Measurements from ENCODE around the gene CRB2. TPM values are rescaled to one million over a fixed set of nuclear protein-coding genes. Genes with fewer than 3 reads are reported as not detected.

The CRB2 gene
- not detected for total RNA-seq

DNA sequence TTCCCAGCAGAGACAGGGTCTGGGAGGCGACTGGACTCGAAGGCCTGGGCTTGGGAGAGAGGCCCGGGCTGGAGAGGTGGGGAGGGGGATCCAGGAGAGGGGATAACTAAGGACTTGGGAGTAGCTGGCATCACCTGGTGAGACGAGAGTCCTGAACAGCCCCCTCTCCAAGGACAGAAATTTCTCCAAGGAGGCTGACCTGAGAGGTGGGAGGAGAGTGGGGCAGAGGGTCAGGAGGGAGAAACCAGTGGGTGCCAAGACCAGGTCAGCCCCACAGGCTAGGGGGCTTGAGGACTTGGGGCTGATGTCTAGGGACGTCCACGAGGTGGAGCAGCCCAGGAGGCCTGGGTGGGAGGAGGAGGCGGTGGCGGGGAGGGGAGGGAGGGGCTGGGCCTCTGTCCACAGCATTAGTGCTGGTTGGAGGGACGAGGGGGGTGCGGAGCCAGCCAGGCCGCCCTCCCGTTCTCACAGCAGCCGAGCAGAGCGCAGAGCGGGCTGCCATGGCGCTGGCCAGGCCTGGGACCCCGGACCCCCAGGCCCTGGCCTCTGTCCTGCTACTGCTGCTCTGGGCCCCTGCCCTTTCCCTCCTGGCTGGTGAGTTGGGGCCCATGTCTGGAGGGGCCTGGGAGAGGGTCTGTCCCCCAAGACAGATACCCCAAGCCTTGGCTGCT, at the start of gene CRB2:
CRB2 (plus strand) TSS at position 437 of the 671 bp plus-strand sequence; CDS start at position 501, 64 bp downstream.
- Mint-ChIP-seq H3K9me3 (ENCODE audit: low read depth) (no peaks in the 10 kb centered on the region), H3K4me1 (peaks cover 25% of the 10 kb centered on the region), H3K27me3 (peaks cover 7% of the 10 kb centered on the region), H3K27ac (no peak within 1 kb of the TSS), H3K36me3 (no peaks in the 10 kb centered on the region), H3K4me3 (no peak within 1 kb of the TSS)
- DNase-seq (no peak), ATAC-seq (no peak)
- CTCF ChIA-PET: interaction anchor here (5.6 kb wide), 1 partner anchor 30 kb away, joined by 55 read pairs; no protein-coding TSS in a partner anchor

DNA sequence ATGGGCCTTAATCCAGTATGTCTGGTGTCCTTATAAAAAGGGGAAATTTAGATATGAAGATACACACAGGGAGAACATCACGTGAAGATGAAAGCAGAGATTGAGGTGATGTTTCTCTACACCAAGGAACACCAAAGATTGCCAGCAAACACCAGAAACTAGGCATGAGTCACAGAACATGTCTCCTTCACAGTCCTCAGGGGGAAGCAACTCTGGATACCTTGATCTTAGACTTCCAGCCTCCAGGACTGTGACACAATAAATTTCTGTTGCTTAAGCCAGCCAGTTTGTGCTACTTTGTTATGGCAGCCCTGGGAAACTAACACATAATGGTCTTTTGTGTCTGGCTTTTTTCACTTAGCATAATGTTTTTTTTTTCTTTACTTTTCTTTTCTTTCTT, 46.4 kb upstream of the CRB2 start:
- CTCF ChIA-PET: no interaction called here
- H3K9me3 Mint-ChIP-seq (ENCODE audit: low read depth): no peaks in the 10 kb centered on the region

GRCh38 chr9:123310551-123311249, 45.3 kb upstream of the CRB2 start:
- peaks cover 2% of the 10 kb centered on the region for H3K4me1 Mint-ChIP-seq
- H3K4me3 Mint-ChIP-seq: no peak overlapping the region
- H3K9me3 Mint-ChIP-seq (ENCODE audit: low read depth): no peaks in the 10 kb centered on the region
- H3K36me3 Mint-ChIP-seq: no peaks in the 10 kb centered on the region
- ATAC-seq (no peak), DNase-seq (no peak)
- H3K27ac Mint-ChIP-seq: no peak overlapping the region
- no peaks in the 10 kb centered on the region for H3K27me3 Mint-ChIP-seq
- CTCF ChIA-PET: no interaction called here

More for the DNA sequence above, 46.4 kb upstream of the CRB2 start:
- H3K27me3 Mint-ChIP-seq: no peaks in the 10 kb centered on the region
- no peak for DNase-seq
- peaks cover 12% of the 10 kb centered on the region for H3K4me1 Mint-ChIP-seq
- no peaks in the 10 kb centered on the region for H3K36me3 Mint-ChIP-seq
- no peak overlapping the region for H3K4me3 Mint-ChIP-seq
- ATAC-seq: no peak
- no peak overlapping the region for H3K27ac Mint-ChIP-seq

- CTCF ChIA-PET: no interaction called here
- H3K27me3 Mint-ChIP-seq: no peaks in the 10 kb centered on the region
- H3K27ac Mint-ChIP-seq: no peak overlapping the region
- H3K4me1 Mint-ChIP-seq: no peaks in the 10 kb centered on the region
- no peak for ATAC-seq
- no peak for DNase-seq
- H3K36me3 Mint-ChIP-seq: no peaks in the 10 kb centered on the region
- no peak overlapping the region for H3K4me3 Mint-ChIP-seq
- no peaks in the 10 kb centered on the region for H3K9me3 Mint-ChIP-seq (ENCODE audit: low read depth)
Measured at GRCh38 chr9:123311250-123311752, 44.7 kb upstream of the CRB2 start.

DNA sequence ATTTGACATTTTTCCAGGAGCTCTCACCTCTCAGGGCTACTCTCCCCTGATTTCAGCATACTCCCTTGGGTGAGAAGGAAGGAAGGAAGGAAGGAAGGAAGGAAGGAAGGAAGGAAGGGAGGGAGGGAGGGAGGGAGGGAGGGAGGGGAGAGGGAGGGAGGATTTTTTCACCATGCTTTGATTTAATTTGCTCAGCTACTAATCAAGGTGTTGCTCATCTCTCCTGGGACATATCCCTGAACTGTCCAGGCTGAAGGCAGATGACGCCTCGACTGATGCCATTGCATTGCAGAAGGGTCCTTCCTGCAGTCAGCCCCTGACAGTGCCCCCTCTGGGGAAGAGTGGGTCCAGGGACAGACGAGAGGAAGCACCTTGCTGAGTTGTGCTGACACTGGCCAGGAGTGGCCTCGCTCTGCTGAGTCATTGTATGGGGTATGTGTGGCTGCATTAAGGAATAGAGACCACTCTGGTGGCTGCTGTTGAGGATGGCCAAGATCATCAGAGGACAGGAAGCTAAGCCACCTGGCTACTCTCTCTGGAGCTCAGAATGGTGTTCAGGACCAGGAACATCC, 43.6 kb upstream of the CRB2 start:
- Mint-ChIP-seq H3K4me1 (peaks cover 4% of the 10 kb centered on the region), H3K36me3 (no peaks in the 10 kb centered on the region), H3K9me3 (ENCODE audit: low read depth) (no peaks in the 10 kb centered on the region), H3K4me3 (no peak overlapping the region), H3K27me3 (no peaks in the 10 kb centered on the region), H3K27ac (no peak overlapping the region)
- no peak for DNase-seq
- CTCF ChIA-PET: interaction anchor here (1.2 to 1.9 kb wide), 3 partner anchors 10 to 37 kb away, joined by 3 to 6 read pairs (median 3); no protein-coding TSS in a partner anchor
- ATAC-seq: no peak

DNA sequence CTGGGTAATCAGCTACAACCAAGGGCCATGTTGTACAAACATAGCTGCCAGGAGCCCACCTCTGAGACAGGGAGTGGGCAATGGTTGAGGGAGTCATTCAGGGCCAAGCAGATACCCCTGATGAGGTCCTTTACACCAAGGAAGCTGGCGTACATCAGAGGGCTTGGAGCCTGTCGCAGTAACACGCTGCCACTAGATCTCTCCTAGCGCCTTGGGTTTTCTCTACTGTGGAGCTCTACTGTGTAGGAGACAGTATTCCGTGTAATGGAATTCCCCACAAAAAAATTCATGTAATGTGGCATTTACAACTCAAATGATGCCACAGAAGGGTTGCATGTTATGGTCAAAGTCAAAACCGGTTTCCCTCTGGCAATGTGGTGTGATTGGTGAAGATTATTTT, 41.4 kb upstream of the CRB2 start:
- CTCF ChIA-PET: interaction anchor here (1.1 kb wide), 1 partner anchor 25 kb away, joined by 3 read pairs; no protein-coding TSS in a partner anchor
- H3K36me3 Mint-ChIP-seq: no peaks in the 10 kb centered on the region
- H3K27ac Mint-ChIP-seq: no peak overlapping the region
- no peaks in the 10 kb centered on the region for H3K27me3 Mint-ChIP-seq
- H3K4me1 Mint-ChIP-seq: peaks cover 24% of the 10 kb centered on the region
- no peaks in the 10 kb centered on the region for H3K9me3 Mint-ChIP-seq (ENCODE audit: low read depth)
- H3K4me3 Mint-ChIP-seq: no peak overlapping the region
- DNase-seq (no peak), ATAC-seq (no peak)

DNA sequence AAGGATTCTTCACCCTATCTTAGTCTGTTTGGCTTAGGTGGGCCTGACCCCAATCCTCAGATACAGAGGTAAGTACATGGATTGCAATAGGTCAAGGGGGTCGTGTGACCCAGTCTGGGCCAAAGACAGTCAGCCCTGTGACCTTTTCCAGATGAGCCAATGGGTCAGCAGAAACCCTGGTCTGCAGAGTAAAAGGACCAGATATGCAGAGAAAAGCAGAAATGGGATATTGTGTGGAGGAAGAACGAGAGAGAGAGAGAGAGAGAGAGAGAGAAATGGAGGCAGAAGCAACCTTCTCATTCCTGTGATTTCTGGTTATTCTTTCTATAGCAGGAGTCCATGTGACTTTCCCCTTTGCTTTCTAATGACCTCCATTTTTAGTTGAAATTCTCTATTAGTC, 40.4 kb upstream of the CRB2 start:
- H3K4me3 Mint-ChIP-seq: no peak overlapping the region

GRCh38 chr9:123316053-123316718, 39.8 kb upstream of the CRB2 start:
- DNase-seq (no peak), ATAC-seq (no peak)
- no peaks in the 10 kb centered on the region for H3K27me3 Mint-ChIP-seq
- no peaks in the 10 kb centered on the region for H3K36me3 Mint-ChIP-seq
- H3K27ac Mint-ChIP-seq: no peak overlapping the region
- no peaks in the 10 kb centered on the region for H3K9me3 Mint-ChIP-seq (ENCODE audit: low read depth)
- CTCF ChIA-PET: interaction anchor here (1.6 kb wide), 1 partner anchor 11 kb away, joined by 4 read pairs; no protein-coding TSS in a partner anchor
- no peak overlapping the region for H3K4me3 Mint-ChIP-seq
- peaks cover 36% of the 10 kb centered on the region for H3K4me1 Mint-ChIP-seq

More for the DNA sequence above, 40.4 kb upstream of the CRB2 start:
- DNase-seq: no peak
- Mint-ChIP-seq H3K9me3 (ENCODE audit: low read depth) (no peaks in the 10 kb centered on the region), H3K4me1 (peaks cover 33% of the 10 kb centered on the region), H3K27ac (no peak overlapping the region), H3K36me3 (no peaks in the 10 kb centered on the region), H3K27me3 (no peaks in the 10 kb centered on the region)
- CTCF ChIA-PET: no interaction called here
- ATAC-seq: no peak

DNA sequence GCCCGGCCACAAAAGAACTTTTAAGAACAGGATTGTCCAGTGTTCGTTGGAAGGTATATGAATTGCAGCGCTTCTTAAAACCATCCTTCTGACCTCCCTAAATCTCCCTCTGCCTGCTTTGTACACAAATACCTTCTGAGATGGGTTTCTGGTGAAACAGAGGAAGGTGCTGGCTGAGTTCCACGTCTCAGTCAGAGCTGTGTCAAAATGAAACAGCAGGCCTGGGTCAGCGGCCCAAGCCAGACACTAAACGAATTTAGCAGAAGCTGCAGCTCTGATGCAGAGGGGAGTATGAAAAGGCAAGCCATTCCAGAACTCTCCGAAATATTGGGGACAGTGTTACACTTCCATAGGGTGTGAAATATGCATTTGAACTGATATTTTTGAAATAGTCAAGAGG, 37.8 kb upstream of the CRB2 start:
- Mint-ChIP-seq H3K36me3 (no peaks in the 10 kb centered on the region), H3K4me3 (peak overlapping the region; percentile 15), H3K4me1 (peaks cover 56% of the 10 kb centered on the region), H3K27me3 (no peaks in the 10 kb centered on the region), H3K27ac (peak overlapping the region; percentile 48), H3K9me3 (ENCODE audit: low read depth) (no peaks in the 10 kb centered on the region)
- peak; percentile 21 for ATAC-seq
- DNase-seq: peak; percentile 76
- CTCF ChIA-PET: interaction anchor here (0.7 kb wide), 1 partner anchor 329 kb away, joined by 3 read pairs; no protein-coding TSS in a partner anchor

GRCh38 chr9:123318961-123319421, 37.0 kb upstream of the CRB2 start:
- peak overlapping the region; percentile 48 for H3K27ac Mint-ChIP-seq
- H3K36me3 Mint-ChIP-seq: no peaks in the 10 kb centered on the region
- H3K27me3 Mint-ChIP-seq: no peaks in the 10 kb centered on the region
- no peaks in the 10 kb centered on the region for H3K9me3 Mint-ChIP-seq (ENCODE audit: low read depth)
- ATAC-seq: no peak
- no peak for DNase-seq
- CTCF ChIA-PET: no interaction called here
- H3K4me1 Mint-ChIP-seq: peaks cover 59% of the 10 kb centered on the region
- H3K4me3 Mint-ChIP-seq: no peak overlapping the region

- DNase-seq: no peak
- no peak for ATAC-seq
- peaks cover 61% of the 10 kb centered on the region for H3K4me1 Mint-ChIP-seq
- CTCF ChIA-PET: interaction anchor here (1.2 kb wide), 1 partner anchor 20 kb away, joined by 7 read pairs; no protein-coding TSS in a partner anchor
- H3K36me3 Mint-ChIP-seq: no peaks in the 10 kb centered on the region
- peak overlapping the region; percentile 66 for H3K27ac Mint-ChIP-seq
- no peaks in the 10 kb centered on the region for H3K27me3 Mint-ChIP-seq
- no peaks in the 10 kb centered on the region for H3K9me3 Mint-ChIP-seq (ENCODE audit: low read depth)
- H3K4me3 Mint-ChIP-seq: no peak overlapping the region
Measured at GRCh38 chr9:123319541-123320339, 36.3 kb upstream of the CRB2 start.

- Mint-ChIP-seq H3K36me3 (no peaks in the 10 kb centered on the region), H3K4me1 (peaks cover 63% of the 10 kb centered on the region), H3K27ac (no peak overlapping the region), H3K27me3 (peaks cover 4% of the 10 kb centered on the region), H3K9me3 (ENCODE audit: low read depth) (no peaks in the 10 kb centered on the region), H3K4me3 (no peak overlapping the region)
- CTCF ChIA-PET: interaction anchor here (1.2 kb wide), 1 partner anchor 19 kb away, joined by 7 read pairs; no protein-coding TSS in a partner anchor
- DNase-seq: no peak
- no peak for ATAC-seq
Measured at GRCh38 chr9:123320814-123321213, 35.2 kb upstream of the CRB2 start.
